Lower leg skin (tissue), 3 donors: ENCODE results near the gene JMJD1C.

Experiments
- POLR2A ChIP-seq, 2 donors: fragments of 450-650 bp; IDR thresholded peaks; one replicate each; pipeline ENCODE4 v1.6.1; 2016 to 2017; ENCODE audit warnings: antibody characterized with exemption in 2 of 2, mild to moderate bottlenecking in 1 of 2, moderate library complexity in 1 of 2
- TF ChIP-seq, protein P1 (sequence below), 3 donors: fragments of 450-650 bp; IDR thresholded peaks; one replicate each; pipeline ENCODE4 v1.5.1; 2016; ENCODE audit warnings: antibody characterized with exemption in 3 of 3, mild to moderate bottlenecking in 3 of 3, moderate library complexity in 2 of 3

- TF ChIP-seq, protein P1, sequence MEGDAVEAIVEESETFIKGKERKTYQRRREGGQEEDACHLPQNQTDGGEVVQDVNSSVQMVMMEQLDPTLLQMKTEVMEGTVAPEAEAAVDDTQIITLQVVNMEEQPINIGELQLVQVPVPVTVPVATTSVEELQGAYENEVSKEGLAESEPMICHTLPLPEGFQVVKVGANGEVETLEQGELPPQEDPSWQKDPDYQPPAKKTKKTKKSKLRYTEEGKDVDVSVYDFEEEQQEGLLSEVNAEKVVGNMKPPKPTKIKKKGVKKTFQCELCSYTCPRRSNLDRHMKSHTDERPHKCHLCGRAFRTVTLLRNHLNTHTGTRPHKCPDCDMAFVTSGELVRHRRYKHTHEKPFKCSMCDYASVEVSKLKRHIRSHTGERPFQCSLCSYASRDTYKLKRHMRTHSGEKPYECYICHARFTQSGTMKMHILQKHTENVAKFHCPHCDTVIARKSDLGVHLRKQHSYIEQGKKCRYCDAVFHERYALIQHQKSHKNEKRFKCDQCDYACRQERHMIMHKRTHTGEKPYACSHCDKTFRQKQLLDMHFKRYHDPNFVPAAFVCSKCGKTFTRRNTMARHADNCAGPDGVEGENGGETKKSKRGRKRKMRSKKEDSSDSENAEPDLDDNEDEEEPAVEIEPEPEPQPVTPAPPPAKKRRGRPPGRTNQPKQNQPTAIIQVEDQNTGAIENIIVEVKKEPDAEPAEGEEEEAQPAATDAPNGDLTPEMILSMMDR (IDR thresholded peaks at IDR 0.05), result no peak
- no peak for TF ChIP-seq POLR2A (IDR thresholded peaks at IDR 0.05)
Observed at GRCh38 chr10:63142136-63142535, 323.6 kb downstream of the JMJD1C start.
